Lung (tissue), 16 donors: ENCODE results near the gene MBD2. TPM values are rescaled to one million over a fixed set of nuclear protein-coding genes. Genes with fewer than 3 reads are reported as not detected.

ENCODE experiments used
- ATAC-seq: fragments of 200-7000 bp; cut with Tn5 transposase; one replicate; pipeline ENCODE4 v1.9.1; 2020; ENCODE audit warnings: moderate number of reproducible peaks; ENCODE audit not compliant: insufficient read depth, low FRiP score
- DNase-seq, 3 donors: peaks; one replicate each; pipeline ENCODE4 v3.0.0-alpha.2; 2013 to 2017
- H3K27ac ChIP-seq, 2 donors: one replicate each; pipeline ENCODE4 v1.5.1; 2013; ENCODE audit warnings: mild to moderate bottlenecking in 2 of 2, moderate library complexity in 2 of 2, control low read depth in 1 of 2, inconsistent platforms in 1 of 2, low read depth in 1 of 2, low read length in 1 of 2
- H3K27me3 ChIP-seq, 3 donors: one replicate each; pipeline ENCODE4 v1.5.1; 2013; ENCODE audit warnings: low read length in 2 of 3; ENCODE audit not compliant: control insufficient read depth in 3 of 3, insufficient read depth in 3 of 3
- H3K36me3 ChIP-seq, 4 donors: one replicate each; pipeline ENCODE4 v1.5.1; 2013; ENCODE audit warnings: low read length in 4 of 4, mild to moderate bottlenecking in 1 of 4, moderate library complexity in 1 of 4; ENCODE audit not compliant: control insufficient read depth in 4 of 4, insufficient read depth in 4 of 4
- H3K4me1 ChIP-seq, 5 donors: one replicate each; pipeline ENCODE4 v1.5.1; 2013; ENCODE audit warnings: low read length in 5 of 5, mild to moderate bottlenecking in 2 of 5, moderate library complexity in 1 of 5; ENCODE audit not compliant: control insufficient read depth in 5 of 5, insufficient read depth in 5 of 5
- H3K4me3 ChIP-seq: one replicate; pipeline ENCODE4 v1.5.1; 2013; ENCODE audit warnings: mild to moderate bottlenecking, control low read depth, moderate library complexity
- H3K9ac ChIP-seq, 2 donors: one replicate each; pipeline ENCODE4 v1.5.1; 2013; ENCODE audit warnings: low read length in 2 of 2, control low read depth in 1 of 2; ENCODE audit not compliant: insufficient read depth in 1 of 2
- H3K9me3 ChIP-seq, 4 donors: one replicate each; pipeline ENCODE4 v1.5.1; 2013; ENCODE audit warnings: low read length in 3 of 4, mild to moderate bottlenecking in 1 of 4, moderate library complexity in 1 of 4; ENCODE audit not compliant: control insufficient read depth in 4 of 4, insufficient read depth in 3 of 4
- CTCF ChIP-seq: IDR thresholded peaks from 2 replicates; pipeline ENCODE4 v1.5.1; 2012; ENCODE audit warnings: mild to moderate bottlenecking; ENCODE audit errors: control extremely low read depth, extremely low read depth
- WGBS, 2 donors: extraction: QIAGEN DNeasy Blood & Tissue Kit; methylation state at CpG; one replicate each; pipeline ENCODE4 v1.1.7; 2013; 5-methylcytosine and 5-hydroxymethylcytosine counted together
- long read RNA-seq, 5 donors: transcript quantifications; one replicate each; lab custom pipeline, GENCODE V29; 2026
- polyA plus RNA-seq, 2 donors: library from polyadenylated mRNA; stranded (reverse); fragments of 200-250 nt; gene quantifications; one replicate each; pipeline ENCODE4 v1.2.1, GENCODE V29; 2013
- total RNA-seq, 2 donors: library from RNA; depleted of rRNA in 1 of 2; stranded (reverse); fragments of >200 nt in 1 of 2; gene quantifications; one replicate each; pipeline ENCODE4 v1.2.1, GENCODE V29; 2014 to 2021
- donor health status: control.
- donor health status: control.
- donor health status: Bipolar disorder and iron deficiency.
- donor health status: healthy.
- donor health status: DM: yes; HTN: yes; CAD: no.

MBD2 gene
- 10 to 100 TPM; 29.5 to 91.0 TPM for total RNA-seq
- 10 to 100 TPM; 35.4 to 36.8 TPM for polyA plus RNA-seq
- long read RNA-seq, donor 1, full-length matches to known transcripts: 17 of 90 reads
- long read RNA-seq, donor 1, partial matches to known transcripts: 73 of 90 reads
- long read RNA-seq, donor 1, other reads (novel, unspliced or antisense): 0 of 90 reads
- long read RNA-seq, donor 2, full-length matches to known transcripts: 2 of 7 reads
- long read RNA-seq, donor 2, partial matches to known transcripts: 5 of 7 reads
- long read RNA-seq, donor 2, other reads (novel, unspliced or antisense): 0 of 7 reads
- long read RNA-seq, donor 3, full-length matches to known transcripts: 9 of 22 reads
- long read RNA-seq, donor 3, partial matches to known transcripts: 13 of 22 reads
- long read RNA-seq, donor 3, other reads (novel, unspliced or antisense): 0 of 22 reads
- long read RNA-seq, donor 4, full-length matches to known transcripts: 4 of 4 reads
- long read RNA-seq, donor 4, partial matches to known transcripts: 0 of 4 reads
- long read RNA-seq, donor 4, other reads (novel, unspliced or antisense): 0 of 4 reads
- long read RNA-seq, donor 5, full-length matches to known transcripts: 14 of 31 reads
- long read RNA-seq, donor 5, partial matches to known transcripts: 17 of 31 reads
- long read RNA-seq, donor 5, other reads (novel, unspliced or antisense): 0 of 31 reads

- Histone ChIP-seq H3K36me3 (no peaks in the 10 kb centered on the region), H3K27me3 (no peaks in the 10 kb centered on the region), H3K4me3 (peak within 1 kb of the TSS; percentile 85), H3K9me3 (no peaks in the 10 kb centered on the region), H3K27ac (peak within 1 kb of the TSS; percentile 90 to 95), H3K9ac (peak within 1 kb of the TSS in 1 of 2 donors; percentile 56), H3K4me1 (peaks cover 2 to 18% (median 6%) of the 10 kb centered on the region in 5 donors)
- ATAC-seq (peak; percentile 98), DNase-seq (peak; percentile 96 to 98 (median 97))
- no peak for TF ChIP-seq CTCF
- 0% methylated on average over 40 to 66 of the region's 66 CpGs for WGBS, 2 donors
Measured at GRCh38 chr18:54224379-54225014, at the start of gene MBD2. Gene MBD2 (minus strand): TSS chr18:54224669. CDS start chr18:54224559, 110 bp downstream.

GRCh38 chr18:54269893-54270844, 45.7 kb upstream of the MBD2 start:
- Histone ChIP-seq H3K27me3 (no peaks in the 10 kb centered on the region), H3K4me1 (peaks cover 0 to 8% (median 3%) of the 10 kb centered on the region in 5 donors), H3K9ac (peak overlapping the region; percentile 77 to 94), H3K36me3 (peaks cover 0 to 2% (median under 1%) of the 10 kb centered on the region in 4 donors), H3K9me3 (no peaks in the 10 kb centered on the region), H3K4me3 (peak overlapping the region; percentile 55), H3K27ac (peak overlapping the region; percentile 93 to 94)
- DNase-seq (peak in 2 of 3 donors; percentile 45 to 67), ATAC-seq (peak; percentile 59)
- 11% methylated on average over 27 of the region's 27 CpGs for WGBS, 2 donors
- TF ChIP-seq CTCF: peak; percentile 25

GRCh38 chr18:54268751-54269150, 44.3 kb upstream of the MBD2 start:
- no peaks in the 10 kb centered on the region for H3K27me3 ChIP-seq

More at GRCh38 chr18:54268751-54269150, 44.3 kb upstream of the MBD2 start:
- TF ChIP-seq CTCF: no peak
- H3K4me1 ChIP-seq: peaks cover 0 to 8% (median 3%) of the 10 kb centered on the region in 5 donors
- H3K9ac ChIP-seq: peak overlapping the region; percentile 30 to 77
- DNase-seq: peak in 2 of 3 donors; percentile 11 to 23
- 68 to 71% methylated on average over 6 of the region's 6 CpGs for WGBS, 2 donors
- H3K36me3 ChIP-seq: no peaks in the 10 kb centered on the region
- peak overlapping the region; percentile 93 to 94 for H3K27ac ChIP-seq
- no peak for ATAC-seq
- H3K4me3 ChIP-seq: peak overlapping the region; percentile 16
- H3K9me3 ChIP-seq: no peaks in the 10 kb centered on the region
